Fibroblast of upper back skin (primary cell): ENCODE measurements around the gene ZNF701.
"Not testable (repeated sequence)": the region's sequence is repeated elsewhere in the genome, so short reads cannot be mapped to it uniquely, and the experiment has no call there.

Source experiments
- DNase-seq: peaks from one replicate; pipeline ENCODE4 v3.0.0-alpha.2; 2013

ZNF701 gene

DNA sequence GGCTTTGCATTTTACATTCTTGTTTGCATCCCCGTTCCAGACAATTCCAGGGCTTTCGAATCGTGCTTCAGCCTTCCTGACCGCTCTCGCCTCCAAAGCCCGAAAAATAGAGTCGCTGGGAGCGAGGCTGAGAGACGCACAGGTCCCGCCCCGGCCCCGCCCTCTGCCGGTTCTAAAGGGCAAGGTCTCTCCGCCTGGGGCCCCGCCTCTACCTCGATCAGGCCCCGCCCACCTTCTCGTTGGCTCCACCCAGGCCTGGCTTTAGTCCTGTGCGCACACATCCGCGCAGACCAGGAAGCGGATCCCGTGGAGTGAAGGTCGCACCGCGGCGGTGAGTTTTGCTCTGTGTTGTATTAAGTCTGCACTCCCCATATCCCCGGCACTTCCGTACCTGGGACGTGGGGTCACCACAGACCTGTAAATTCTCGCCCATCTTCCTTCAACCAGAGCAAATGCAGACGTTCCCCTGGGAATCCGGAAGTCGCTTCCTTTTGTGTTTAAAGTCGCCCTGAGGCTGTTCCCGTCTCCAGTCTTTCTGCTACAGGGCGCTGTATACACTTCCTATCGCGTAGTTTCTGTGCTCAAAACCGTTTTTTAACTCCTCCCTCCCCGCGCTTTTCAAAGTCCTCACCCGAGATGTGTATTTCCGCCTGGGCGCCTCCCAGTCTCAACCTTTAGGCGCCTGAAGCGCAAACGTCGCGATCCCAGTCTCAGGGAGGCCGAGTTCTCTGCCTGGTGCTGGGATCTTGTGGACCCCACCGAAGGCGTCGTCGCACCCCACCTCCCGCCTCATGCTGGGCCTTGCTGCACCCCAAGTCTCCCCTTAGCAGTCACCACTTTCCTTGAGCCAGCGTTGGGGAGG, at the start of gene ZNF701:
Gene ZNF701, plus strand, starts transcription at position 288 of the 862 bp plus-strand sequence. CDS start 3,861 bp downstream, outside the sequence.
- DNase-seq: peak; percentile 89

DNA sequence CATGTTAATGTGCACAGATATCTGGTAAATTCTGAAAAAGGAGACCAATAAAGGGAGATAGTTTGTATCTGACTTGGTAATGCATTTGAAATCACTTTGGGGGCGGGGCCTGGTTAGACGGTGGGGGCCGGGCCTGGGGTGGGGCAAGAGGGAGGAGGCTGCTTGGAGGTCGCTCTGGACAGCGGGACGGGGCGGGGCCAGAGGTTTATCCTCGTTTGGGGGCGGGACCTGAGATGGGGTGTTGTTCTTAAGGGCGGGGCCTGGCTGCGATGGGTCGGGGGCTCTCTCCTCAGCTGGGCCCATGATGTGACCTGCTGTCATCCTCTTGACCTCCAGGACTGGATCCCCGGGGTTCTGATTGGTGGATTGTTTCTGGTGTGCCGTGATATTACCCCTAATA, 47.5 kb upstream of the ZNF701 start:
- DNase-seq: no peak

DNA sequence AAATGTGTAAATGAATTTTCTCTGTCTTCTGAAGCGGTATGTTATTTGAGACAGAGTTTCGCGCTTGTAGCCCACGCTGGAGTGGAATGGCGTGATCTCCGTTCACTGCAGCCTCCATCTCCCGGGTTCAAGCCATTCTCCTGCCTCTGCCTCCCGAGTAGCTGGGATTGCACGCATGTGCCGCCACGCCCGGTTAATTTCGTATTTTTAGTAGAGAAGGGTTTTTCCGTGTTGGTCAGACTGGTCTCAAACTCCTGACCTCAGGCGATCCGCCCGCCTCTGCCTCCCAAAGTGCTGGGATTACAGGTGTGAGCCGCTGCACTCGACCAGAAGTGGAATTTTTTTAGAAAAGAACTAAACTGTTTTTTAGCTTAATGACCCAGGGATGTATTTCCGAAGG, 46.0 kb upstream of the ZNF701 start:
- DNase-seq: no peak

DNA sequence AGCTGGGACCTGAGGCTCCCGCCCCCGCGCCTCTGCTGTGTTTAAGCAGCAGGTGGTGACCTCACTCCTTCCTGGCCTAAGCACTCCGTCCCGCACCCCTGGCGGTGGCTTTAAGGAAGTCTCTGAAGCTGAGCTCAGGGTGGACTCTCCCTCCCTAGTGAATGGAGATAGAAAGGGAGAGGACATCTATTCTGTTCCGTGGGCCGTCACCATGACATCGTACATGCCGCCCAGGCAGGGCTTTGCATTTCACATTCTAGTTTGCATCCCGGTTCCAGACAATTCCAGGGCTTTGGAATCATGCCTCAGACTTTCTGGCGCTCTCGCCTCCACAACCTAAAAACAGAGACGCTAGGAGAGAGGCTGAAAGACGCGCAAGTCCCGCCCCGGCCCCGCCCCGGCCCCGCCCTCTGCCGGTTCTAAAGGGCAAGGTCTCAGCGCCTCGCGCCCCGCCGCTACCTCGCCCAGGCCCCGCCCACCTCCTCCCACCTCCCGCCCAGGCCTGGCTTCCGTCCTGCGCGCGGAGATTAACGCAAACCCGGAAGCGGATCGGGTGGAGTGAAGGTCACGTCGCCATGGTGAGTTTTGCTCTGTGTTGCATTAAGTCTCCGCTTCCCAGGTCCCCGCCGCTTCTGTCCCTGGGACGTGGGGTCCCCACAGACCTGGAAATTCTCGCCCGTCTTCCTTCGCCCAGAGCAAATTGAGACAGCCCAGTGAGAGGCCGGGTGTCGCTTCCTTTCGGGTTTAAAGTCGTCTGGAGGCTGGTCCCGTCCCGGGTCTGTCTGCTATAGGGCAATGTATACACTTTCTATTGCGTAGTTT, 42.7 kb upstream of the ZNF701 start, which contains the start of gene ZNF808:
Gene ZNF808, plus strand, starts transcription at position 535 of the 822 bp plus-strand sequence. CDS start 15,617 bp downstream, outside the sequence.
- DNase-seq: peak; percentile 86

DNA sequence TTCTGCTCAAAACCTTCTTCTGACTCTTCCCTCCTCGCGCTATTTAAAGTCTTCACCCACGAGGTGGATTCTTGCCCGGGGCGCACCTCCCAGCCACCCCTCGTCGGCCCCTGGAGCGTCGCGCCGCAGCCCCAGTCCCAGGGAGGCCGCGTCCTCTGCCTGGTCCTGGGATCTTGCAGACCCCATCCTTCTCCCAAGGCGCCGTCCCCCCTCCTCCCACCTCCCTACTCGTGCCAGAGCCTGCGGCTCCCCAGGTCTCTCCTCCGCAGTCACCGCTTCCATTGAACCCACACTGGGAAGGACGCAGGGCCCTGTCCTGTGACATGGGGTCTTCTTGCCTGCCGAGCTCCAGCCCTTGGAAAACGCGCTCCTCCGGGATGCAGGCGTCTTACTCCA, 42.1 kb upstream of the ZNF701 start:
- no peak for DNase-seq

DNA sequence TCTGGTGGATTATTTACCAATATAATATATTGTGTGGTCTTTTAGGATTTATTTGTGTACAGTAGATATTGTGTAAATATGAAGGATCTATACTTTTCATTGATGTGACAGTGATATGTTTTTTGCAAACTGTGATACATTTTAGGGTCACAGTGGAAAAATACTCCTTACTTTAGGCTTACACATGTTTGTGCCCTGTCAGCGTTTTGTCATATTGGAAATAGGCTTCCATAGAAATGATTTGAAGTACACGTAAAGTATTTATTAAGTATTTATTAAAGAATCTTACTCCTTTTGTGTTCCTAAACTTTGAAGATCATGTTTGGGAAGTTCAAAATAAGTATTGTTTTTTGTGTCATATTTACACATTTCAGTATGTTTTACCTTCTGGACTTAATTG, 37.6 kb upstream of the ZNF701 start:
- DNase-seq: no peak

DNA sequence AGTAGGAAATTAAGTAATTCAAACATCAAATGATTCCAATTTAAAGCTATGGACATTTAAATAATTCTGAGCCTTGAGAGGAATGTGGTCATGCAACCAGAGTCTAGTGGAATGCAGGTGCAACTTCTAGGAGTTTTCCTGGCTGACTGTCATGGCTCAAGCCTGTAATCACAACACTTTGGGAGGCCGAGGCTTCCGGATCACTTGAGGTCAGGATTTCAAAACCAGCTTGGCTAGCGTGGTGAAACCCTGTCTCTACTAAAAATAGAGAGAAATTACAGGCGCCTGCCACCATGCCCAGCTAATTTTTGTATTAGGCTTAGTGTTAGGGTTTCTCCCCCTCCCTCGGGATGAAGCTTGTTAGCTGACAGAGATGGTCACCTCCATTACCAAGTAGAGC, 36.2 kb upstream of the ZNF701 start:
- no peak for DNase-seq

DNA sequence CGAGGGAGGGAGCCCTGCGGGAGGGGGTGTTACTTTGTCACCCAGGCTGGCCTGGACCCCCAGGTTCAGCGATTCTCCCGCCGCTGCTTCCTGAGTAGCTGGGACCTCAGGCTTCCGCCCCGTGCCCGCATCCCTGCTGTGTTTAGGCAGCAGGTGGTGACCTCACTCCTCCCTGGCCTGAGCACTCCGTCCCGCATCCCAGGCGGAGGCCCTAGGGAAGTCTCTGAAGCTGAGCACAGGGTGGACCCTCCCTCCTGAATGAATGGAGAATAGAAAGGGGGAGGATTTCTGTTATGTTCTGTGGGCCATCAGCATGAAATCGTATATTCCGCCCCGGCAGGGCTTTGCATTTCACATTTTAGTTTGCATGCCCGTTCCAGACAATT, 34.7 kb upstream of the ZNF701 start:
- not testable (repeated sequence) for DNase-seq

DNA sequence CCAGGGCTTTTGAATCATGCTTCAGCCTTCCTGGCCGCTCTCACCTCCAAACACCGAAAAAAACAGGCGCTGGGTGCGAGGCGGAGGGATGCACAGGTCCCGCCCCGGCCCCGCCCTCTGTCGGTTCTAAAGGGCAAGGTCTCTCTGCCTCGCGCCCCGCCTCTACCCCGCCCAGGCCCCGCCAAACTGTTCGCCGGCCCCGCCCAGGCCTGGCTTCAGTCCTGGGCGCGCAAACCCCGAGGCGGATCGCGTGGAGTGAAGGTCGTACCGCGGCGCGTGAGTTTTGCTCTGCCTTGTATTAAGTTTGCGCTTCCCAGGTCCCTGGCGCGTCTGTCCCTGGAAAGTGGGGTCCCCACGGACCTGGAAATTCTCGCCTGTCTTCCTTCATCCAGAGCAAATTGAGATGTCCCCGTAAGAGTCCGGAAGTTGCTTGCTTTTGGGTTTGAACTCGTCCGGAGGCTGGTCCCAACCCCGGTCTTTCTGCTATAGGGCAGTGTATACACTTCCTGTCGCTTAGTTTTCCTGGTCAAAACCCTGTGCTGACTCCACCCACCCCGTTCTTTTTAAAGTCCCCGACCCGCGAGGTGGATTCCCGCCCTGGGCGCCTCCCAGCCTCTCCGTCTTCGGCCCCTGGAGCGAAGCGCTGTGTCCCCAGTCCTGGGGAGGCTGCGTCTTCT, 34.2 kb upstream of the ZNF701 start:
- peak; percentile 67 for DNase-seq

DNA sequence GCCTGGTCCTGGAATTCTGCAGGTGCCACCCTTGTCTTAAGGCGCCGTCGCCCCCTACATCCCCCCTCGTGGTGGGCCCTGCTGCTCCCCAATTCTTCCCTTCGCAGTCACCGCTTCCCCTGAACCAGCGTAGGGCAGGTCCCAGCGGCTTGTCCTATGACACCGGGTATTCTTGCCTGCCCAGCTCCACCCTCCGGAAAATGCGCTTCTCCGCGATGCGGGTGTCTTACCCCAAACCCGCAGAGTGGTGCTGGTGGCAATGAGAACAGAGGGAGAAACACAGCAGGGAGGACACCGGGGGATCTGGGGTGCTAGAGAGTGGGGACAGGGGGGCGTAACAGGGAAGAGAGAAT, 33.7 kb upstream of the ZNF701 start:
- no peak for DNase-seq

DNA sequence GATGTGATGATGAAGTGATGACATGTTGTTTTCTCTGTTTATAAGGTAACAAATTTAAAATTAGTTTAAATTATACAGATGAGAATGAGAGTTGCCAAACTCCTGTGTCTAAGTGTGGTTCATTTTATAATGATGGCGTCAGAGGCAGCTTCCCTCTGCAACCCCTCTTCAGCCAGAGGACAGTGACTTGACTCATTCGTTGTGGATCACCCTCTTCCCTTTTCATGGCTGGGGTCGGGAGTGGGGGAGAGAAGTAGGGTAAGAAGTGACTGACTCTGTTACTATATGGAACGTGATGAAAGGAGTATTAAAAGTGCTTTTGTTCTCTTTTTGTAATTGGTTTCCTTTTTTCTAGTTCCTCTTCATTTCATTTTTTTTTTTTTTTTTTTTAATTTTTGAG, 31.3 kb upstream of the ZNF701 start:
- not testable (repeated sequence) for DNase-seq

DNA sequence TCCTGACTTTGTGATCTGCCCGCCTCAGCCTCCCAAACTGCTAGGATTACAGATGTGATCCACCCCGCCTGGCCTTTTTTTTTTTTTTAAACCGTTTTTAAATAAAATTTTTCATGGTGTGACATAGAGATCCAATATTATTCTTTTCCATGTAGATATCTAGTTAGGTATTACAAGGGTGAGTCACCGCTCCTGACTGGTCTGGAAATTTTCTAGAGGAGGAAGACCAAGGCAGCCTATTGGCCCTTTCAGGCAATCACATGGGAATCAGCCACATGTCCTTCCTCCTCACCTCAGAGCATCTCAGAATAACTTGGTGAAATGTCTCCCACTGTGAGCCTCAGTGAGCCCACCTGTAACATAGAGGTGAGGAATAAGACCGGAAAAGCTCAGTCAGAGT, 28.9 kb upstream of the ZNF701 start:
- not testable (repeated sequence) for DNase-seq

DNA sequence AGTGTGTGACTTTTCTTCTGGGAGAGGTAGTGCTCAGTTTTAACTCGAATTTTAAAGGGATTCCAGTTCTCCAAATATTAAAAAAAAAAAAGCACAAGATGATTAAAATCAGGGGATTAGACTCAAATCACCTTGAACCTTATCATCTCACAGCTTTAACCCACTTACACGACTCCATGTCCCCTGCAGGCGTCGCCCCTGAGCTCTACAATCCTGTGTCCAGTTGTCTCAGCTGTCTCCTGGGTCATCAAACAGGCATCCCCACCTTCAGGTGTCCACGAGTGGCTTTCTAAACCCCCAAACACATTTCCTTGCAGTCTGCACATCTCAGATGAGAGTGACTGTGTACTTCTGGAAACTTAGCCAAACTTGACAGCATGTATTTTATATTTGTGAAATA, 28.5 kb upstream of the ZNF701 start:
- no peak for DNase-seq

DNA sequence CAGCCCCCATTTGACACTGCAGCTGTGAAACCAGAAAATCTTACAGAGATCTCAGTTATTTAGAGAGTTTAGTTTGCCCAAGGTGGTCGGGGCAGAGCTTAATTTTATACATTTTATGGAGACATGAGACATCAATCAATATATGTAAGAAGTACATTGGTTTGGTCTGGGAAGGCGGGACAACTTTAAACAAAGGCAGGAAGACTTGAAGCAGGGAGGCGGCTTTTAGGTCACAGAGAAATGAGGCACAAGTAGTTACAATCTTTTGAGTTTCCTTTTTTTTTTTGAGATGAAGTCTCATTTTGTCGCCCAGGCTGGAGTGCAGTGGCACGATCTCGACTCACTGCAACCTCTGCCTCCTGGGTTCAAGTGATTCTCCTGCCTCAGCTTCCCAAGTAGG, 27.5 kb upstream of the ZNF701 start:
- DNase-seq: not testable (repeated sequence)

DNA sequence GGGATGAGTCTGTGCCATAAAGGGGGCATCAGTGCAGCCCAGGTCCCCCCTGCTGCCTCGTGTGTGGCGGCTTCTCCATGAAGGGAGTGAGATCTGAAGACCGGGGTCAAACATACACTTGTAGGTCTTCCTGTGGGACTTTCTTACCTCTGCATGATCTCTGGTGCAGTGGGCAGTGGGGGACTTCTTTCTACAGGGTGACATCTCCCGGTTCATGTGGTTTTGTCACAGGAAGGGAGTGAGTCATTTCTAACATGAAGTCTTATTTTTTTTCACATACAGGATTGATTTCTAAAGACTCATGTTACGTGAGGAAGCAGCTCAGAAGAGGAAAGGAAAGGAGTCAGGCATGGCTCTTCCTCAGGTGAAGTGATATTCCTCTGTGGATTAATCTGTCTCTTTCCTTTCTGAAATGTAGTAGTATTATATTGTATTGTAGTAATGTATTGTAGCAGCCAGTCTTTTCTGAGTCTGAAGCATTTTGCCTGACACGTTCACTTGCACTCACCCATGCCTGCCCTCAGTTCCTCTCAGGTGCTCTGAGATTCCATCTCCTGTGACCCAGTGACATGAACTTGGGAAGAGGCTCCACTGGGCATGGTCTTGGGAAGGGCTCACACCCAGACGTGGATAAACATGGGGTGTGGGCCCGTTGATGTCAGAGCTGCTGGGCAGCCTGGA, 27.0 kb upstream of the ZNF701 start:
- no peak for DNase-seq

DNA sequence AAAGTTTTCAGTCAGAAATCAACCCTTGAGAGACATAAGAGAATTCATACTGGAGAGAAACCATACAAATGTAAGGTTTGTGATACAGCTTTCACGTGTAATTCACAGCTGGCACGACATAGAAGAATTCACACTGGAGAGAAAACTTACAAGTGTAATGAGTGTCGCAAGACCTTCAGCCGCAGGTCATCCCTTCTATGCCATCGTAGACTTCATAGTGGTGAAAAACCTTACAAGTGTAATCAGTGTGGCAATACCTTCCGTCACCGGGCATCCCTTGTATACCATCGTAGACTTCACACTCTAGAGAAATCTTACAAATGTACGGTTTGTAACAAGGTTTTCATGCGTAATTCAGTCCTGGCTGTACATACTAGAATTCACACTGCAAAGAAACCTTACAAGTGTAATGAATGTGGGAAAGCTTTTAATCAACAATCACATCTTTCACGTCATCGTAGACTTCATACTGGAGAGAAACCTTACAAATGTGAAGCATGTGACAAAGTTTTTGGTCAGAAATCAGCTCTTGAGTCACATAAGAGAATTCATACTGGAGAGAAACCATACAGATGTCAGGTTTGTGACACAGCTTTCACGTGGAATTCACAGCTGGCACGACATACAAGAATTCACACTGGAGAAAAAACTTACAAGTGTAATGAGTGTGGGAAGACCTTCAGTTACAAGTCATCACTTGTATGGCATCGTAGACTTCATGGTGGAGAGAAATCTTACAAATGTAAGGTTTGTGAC, 15.7 kb upstream of the ZNF701 start:
- no peak for DNase-seq

DNA sequence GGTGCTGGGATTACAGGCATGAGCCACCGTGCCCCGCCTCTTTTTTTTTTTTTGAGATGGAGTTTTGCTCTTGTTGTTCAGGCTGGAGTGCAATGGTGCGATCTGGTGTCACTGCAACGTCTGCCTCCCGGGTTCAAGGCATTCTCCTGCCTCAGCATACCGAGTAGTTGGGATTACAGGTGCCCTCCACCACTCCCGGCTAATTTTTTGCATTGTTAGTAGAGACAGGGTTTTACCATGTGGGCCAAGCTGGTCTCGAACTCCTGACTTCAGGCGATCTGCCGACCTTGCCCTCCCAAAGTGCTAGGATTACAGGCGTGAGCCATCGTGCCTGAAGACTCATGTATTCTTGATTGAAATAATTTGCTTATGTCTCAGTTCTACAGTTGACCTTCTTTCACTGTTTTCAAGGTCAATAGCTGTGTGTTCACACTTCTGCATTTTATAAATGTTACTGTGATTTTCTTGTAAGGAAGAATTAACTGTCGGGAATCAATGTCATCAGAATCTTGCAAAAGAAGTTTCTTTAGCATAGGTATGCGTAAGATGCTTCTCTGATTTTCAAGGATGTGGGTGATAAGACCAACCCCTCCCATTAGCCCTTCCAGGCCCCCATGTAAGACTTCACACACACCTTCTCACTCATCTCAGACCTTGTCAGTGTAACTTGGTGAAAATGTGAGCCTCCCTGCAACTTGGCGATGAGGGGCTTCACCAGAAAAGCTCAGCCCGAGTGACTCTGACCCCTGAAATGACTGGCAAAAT, 12.7 kb upstream of the ZNF701 start:
- no peak for DNase-seq

DNA sequence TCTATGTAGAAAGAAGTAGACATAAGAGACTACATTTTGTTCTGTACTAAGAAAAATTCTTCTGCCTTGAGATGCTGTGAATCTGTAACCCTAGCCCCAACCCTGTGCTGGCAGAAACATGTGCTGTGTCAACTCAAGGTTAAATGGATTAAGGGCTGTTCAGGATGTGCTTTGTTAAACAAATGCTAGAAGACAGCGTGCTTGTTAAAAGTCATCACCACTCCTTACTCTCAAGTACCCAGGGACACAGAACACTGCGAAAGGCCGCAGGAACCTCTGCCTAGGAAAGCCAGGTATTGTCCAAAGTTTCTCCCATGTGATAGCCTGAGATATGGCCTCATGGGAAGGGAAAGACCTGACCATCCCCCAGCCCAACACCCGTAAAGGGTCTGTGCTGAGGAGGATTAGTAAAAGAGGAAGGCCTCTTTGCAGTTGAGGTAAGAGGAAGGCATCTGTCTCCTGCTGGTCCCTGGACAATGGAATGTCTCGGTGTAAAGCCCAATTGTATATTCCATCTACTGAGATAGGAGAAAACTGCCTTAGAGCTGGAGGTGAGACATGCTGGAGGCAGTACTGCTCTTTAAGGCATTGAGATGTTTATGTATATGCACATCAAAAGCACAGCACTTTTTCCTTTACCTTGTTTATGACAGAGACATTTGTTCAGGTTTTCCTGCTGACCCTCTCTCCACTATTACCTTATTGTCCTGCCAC, 11.2 kb upstream of the ZNF701 start:
- DNase-seq: not testable (repeated sequence)

DNA sequence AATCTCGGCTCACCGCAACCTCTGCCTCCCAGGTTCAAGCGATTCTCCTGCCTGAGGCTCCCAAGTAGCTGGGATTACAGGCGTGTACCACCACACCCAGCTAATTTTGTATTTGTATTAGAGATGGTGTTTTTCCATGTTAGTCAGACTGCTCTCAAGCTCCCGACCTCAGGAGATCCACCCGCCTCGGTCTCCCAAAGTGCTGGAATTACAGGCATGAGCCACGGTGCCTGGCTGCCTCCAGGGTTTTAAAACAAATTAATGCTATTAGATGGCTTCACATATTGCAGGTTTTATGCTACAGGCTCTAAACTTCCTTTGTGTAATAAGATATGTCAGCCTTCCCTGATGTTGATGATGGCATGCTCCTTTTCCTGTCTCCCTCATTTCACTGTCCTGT, 8.5 kb upstream of the ZNF701 start:
- not testable (repeated sequence) for DNase-seq

DNA sequence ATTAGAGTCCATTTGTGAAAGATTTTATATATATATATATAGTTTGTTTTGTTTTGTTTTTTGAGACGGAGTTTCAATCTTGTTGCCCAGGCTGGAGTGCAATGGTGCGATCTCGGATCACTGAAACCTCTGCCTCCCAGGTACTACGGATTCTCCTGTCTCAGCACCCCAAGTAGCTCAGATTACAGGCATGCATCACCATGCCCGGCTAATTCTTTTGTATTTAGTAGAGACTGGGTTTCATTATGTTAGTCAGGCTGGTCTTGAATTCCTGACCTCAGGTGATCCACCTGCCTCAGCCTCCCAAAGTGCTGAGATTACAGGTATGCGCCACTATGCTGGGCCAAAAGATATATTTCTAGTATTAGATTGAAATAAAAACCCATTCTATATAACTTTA, 4.0 kb upstream of the ZNF701 start:
- no peak for DNase-seq

DNA sequence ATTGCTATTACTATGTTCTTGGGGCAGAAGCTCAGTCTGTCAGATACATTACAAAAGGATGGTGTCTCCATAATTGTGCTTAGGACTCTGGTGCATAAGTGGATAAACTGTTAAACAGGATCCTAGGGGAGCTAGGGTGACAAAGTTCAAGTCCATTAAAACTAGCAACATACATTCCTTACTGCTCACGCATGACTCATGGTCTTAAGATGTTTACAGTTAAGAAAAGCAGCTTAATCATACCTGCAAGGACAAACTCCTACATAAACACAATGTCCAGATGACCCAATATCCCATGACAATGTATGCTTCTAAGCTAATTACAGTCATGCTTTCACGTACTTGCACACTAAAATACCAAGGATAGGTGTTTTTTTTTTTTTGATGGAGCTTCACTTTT, 3.5 kb upstream of the ZNF701 start:
- peak; percentile 35 for DNase-seq
